Loucy (cell line): ENCODE measurements around the gene COL27A1.

Experiments used
- H2AFZ ChIP-seq: fragments of 200-600 bp; sonication (generic); 2 replicates; pipeline ENCODE4 v1.6.0; 2016; ENCODE audit warnings: antibody characterized with exemption, mild to moderate bottlenecking, low read length, moderate library complexity
- H3F3A ChIP-seq: fragments of 200-600 bp; 2 replicates; pipeline ENCODE4 v1.6.0; 2016; ENCODE audit warnings: antibody characterized with exemption, low read depth, mild to moderate bottlenecking
- H3K27me3 ChIP-seq: fragments of 200-600 bp; sonication (generic); 2 replicates; pipeline ENCODE4 v1.6.1; 2014; ENCODE audit warnings: low read length, mild to moderate bottlenecking; ENCODE audit not compliant: insufficient read depth, poor library complexity, severe bottlenecking
- H3K36me3 ChIP-seq: fragments of 200-600 bp; sonication (generic); 2 replicates; pipeline ENCODE4 v1.6.1; 2016; ENCODE audit warnings: low read length; ENCODE audit not compliant: insufficient read depth
- H3K4me1 ChIP-seq: fragments of 200-600 bp; sonication (generic); 2 replicates; pipeline ENCODE4 v1.5.1; 2014; ENCODE audit warnings: low read length, mild to moderate bottlenecking; ENCODE audit not compliant: insufficient read depth, poor library complexity, severe bottlenecking
- H3K4me2 ChIP-seq: fragments of 200-600 bp; sonication (generic); 2 replicates; pipeline ENCODE4 v1.6.0; 2014; ENCODE audit warnings: antibody characterized with exemption, low read length, low read depth, mild to moderate bottlenecking; ENCODE audit not compliant: poor library complexity, severe bottlenecking
- H3K4me3 ChIP-seq: fragments of 200-600 bp; sonication (generic); 2 replicates; pipeline ENCODE4 v1.5.1; 2014; ENCODE audit warnings: low read length, mild to moderate bottlenecking, mixed read lengths; ENCODE audit not compliant: poor library complexity, severe bottlenecking
- H3K79me2 ChIP-seq: fragments of 200-600 bp; sonication (generic); 2 replicates; pipeline ENCODE4 v1.6.1; 2014; ENCODE audit warnings: low read length; ENCODE audit not compliant: insufficient read depth
- H3K9ac ChIP-seq: fragments of 200-600 bp; sonication (generic); 2 replicates; pipeline ENCODE4 v1.6.0; 2014; ENCODE audit warnings: mild to moderate bottlenecking, low read depth, low read length, moderate library complexity; ENCODE audit not compliant: poor library complexity, severe bottlenecking
- H3K9me2 ChIP-seq: fragments of 200-600 bp; sonication (generic); replicated peaks from 2 replicates; pipeline ENCODE4 v1.6.1; 2016; ENCODE audit warnings: low read depth, low read length, mixed read lengths
- H3K9me3 ChIP-seq: fragments of 200-600 bp; sonication (generic); 2 replicates; pipeline ENCODE4 v1.6.1; 2014; ENCODE audit warnings: mild to moderate bottlenecking, antibody characterized with exemption, low read length, low read depth; ENCODE audit not compliant: insufficient read depth
- H4K20me1 ChIP-seq: fragments of 200-600 bp; sonication (generic); 2 replicates; pipeline ENCODE4 v1.6.0; 2014; ENCODE audit warnings: antibody characterized with exemption, low read length, mild to moderate bottlenecking; ENCODE audit not compliant: insufficient read depth, poor library complexity, severe bottlenecking
- EZH2phosphoT487 ChIP-seq: fragments of 200-600 bp; IDR thresholded peaks from 2 replicates; pipeline ENCODE4 v1.6.1; 2018; ENCODE audit warnings: antibody characterized with exemption, mild to moderate bottlenecking, moderate library complexity, borderline replicate concordance
- TF ChIP-seq, protein P1 (sequence below): fragments of 200-600 bp; sonication (generic); conservative IDR thresholded peaks from 2 replicates; pipeline ENCODE4 v1.5.1; 2014; ENCODE audit warnings: mild to moderate bottlenecking, antibody characterized with exemption, low read length

COL27A1 gene

DNA sequence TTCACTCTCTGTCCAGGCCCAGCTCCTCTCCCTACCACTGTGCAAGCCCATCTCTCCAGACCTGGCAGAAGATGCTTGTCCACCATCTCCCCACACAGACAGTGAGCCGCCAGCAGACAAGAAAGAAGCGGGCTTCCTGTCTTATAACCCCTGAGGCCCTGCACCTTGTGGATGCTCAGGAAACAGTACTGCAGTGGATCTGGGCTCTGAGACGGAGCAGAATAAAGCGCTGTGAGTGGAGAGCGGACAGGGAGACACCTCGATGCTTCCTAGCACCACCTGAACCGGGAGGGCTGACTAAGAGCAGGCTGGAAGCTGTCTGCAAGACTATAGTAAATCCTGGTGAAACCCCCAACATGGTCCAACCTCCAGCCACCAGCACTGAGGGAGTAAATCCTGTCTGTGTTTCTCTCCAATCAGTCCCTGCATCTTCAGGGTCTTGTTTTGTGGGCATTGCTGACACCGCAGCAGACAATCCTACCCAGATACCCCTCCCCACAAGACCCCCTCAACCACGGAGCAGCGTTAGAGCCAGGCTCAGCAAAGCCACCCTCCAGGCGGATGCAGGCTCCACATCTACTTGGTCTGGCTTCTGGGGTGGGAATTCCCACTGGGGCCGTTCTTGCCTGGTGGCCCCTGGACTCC lies 193.0 kb downstream of the COL27A1 start:
- TF ChIP-seq EZH2phosphoT487 = no peak
- TF ChIP-seq, protein P1, sequence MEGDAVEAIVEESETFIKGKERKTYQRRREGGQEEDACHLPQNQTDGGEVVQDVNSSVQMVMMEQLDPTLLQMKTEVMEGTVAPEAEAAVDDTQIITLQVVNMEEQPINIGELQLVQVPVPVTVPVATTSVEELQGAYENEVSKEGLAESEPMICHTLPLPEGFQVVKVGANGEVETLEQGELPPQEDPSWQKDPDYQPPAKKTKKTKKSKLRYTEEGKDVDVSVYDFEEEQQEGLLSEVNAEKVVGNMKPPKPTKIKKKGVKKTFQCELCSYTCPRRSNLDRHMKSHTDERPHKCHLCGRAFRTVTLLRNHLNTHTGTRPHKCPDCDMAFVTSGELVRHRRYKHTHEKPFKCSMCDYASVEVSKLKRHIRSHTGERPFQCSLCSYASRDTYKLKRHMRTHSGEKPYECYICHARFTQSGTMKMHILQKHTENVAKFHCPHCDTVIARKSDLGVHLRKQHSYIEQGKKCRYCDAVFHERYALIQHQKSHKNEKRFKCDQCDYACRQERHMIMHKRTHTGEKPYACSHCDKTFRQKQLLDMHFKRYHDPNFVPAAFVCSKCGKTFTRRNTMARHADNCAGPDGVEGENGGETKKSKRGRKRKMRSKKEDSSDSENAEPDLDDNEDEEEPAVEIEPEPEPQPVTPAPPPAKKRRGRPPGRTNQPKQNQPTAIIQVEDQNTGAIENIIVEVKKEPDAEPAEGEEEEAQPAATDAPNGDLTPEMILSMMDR = no peak
- H3K4me2 ChIP-seq = peak overlapping the region; percentile 59

DNA sequence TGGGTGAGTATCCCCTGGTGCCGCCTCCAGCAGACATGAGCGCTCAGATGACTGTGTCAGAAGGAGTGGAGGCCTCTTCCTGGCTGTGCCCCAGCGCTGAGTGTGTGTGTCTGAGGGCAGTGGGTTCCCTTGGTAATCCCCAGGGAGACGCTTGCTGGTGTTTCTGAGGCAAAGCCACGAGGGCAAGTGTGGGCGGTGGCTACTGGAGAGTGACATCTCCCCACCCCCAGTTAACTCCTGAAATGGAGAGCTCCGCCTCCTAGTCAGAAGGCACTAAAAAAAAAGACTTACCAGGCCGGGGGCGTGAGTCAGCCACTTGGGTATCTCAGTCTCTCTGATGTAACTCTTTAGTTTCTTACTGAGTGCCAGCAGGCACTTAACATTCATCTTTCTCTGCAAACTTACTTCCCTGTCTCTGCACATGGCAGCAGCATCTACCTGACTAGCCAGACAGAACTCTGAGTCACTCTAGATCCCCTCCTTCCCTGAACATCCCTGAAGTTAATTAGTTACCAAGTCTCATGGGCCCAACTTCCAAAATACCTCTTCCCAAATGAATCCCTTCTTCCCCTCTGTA lies 193.7 kb downstream of the COL27A1 start:
- H3K79me2 ChIP-seq = no peaks in the 10 kb centered on the region
- no peaks in the 10 kb centered on the region for H3K27me3 ChIP-seq
- H3K9me3 ChIP-seq = no peaks in the 10 kb centered on the region
- no peak for TF ChIP-seq EZH2phosphoT487
- TF ChIP-seq, protein P1 = no peak
- peaks cover 82% of the 10 kb centered on the region; the same call in 1 of the 2 replicates for H3K36me3 ChIP-seq
- H3K9me2 ChIP-seq = no peaks in the 10 kb centered on the region
- H3K4me3 ChIP-seq = peak overlapping the region; percentile 28
- peaks cover 7% of the 10 kb centered on the region for H4K20me1 ChIP-seq
- H2AFZ ChIP-seq = no peak overlapping the region
- peak overlapping the region; percentile 59 for H3K4me2 ChIP-seq
- peak overlapping the region; percentile 57 for H3K9ac ChIP-seq
- H3F3A ChIP-seq = 0 out of 2 replicates have a peak, but pooled peaks cover 4% of the 10 kb centered on the region
- peaks cover 19% of the 10 kb centered on the region for H3K4me1 ChIP-seq

More for the DNA sequence above, 193.0 kb downstream of the COL27A1 start:
- Histone ChIP-seq H3K36me3 (peaks cover 84% of the 10 kb centered on the region; the same call in 1 of the 2 replicates), H3K27me3 (no peaks in the 10 kb centered on the region), H3K4me1 (peaks cover 19% of the 10 kb centered on the region), H3K9me3 (no peaks in the 10 kb centered on the region), H3K4me3 (peak overlapping the region; percentile 28), H3F3A (0 out of 2 replicates have a peak, but pooled peaks cover 4% of the 10 kb centered on the region), H3K9ac (peak overlapping the region; percentile 57), H2AFZ (no peak overlapping the region), H4K20me1 (peaks cover 7% of the 10 kb centered on the region), H3K9me2 (no peaks in the 10 kb centered on the region), H3K79me2 (no peaks in the 10 kb centered on the region)

DNA sequence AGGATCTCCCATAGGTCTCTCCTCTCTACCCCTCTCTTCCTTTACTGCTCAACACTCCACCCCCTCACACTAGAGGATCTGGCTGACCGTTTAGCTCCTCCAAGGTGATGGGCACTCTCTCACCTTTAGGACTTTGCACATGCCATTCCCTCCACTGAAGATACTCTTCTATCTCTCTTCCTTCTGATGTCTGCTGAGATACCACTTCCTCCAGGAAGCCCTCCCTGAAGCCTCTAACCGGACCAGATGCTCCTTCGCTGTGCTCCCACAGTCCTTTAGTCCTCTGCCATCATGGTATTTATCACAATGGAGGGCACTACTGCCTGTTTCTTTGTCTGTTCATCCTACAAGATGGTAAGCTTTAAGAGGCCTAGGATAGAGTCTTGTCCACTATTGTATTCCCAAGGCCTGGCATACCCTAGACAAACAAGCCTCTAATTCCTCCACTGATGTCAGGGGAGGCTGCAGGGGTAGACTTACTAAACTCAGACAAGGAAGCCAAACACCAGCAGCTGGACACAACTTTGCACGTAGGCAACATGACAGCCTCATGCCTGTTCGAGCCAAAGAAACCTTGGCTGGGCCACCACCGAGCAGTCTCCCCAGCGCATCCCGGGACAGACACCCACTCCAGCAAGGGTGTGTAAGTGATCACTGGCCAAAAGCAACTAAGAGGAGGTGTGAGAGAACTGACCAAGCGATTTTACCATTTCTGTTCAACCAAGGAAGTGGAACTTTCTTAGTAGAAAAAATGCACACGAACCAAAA lies 194.6 kb downstream of the COL27A1 start:
- Histone ChIP-seq H2AFZ (no peak overlapping the region), H3K4me2 (peak overlapping the region; percentile 55), H3F3A (0 out of 2 replicates have a peak, but pooled peaks cover 4% of the 10 kb centered on the region), H3K9me3 (no peaks in the 10 kb centered on the region), H3K79me2 (no peaks in the 10 kb centered on the region), H3K4me1 (peaks cover 19% of the 10 kb centered on the region), H4K20me1 (peaks cover 7% of the 10 kb centered on the region), H3K9ac (peak overlapping the region; percentile 35), H3K27me3 (no peaks in the 10 kb centered on the region), H3K9me2 (no peaks in the 10 kb centered on the region), H3K4me3 (no peak overlapping the region), H3K36me3 (peaks cover 76% of the 10 kb centered on the region; the same call in 1 of the 2 replicates)
- TF ChIP-seq, protein P1 = no peak
- TF ChIP-seq EZH2phosphoT487 = no peak
